GM18511 (cell line): ENCODE measurements around the gene FGF14.

Source experiments
- ATAC-seq: cut with Tn5 transposase; IDR thresholded peaks from one replicate; pipeline ENCODE4 v1.9.1; 2021; ENCODE audit warnings: mild to moderate bottlenecking, moderate library complexity; ENCODE audit not compliant: unreplicated experiment

FGF14 gene

DNA sequence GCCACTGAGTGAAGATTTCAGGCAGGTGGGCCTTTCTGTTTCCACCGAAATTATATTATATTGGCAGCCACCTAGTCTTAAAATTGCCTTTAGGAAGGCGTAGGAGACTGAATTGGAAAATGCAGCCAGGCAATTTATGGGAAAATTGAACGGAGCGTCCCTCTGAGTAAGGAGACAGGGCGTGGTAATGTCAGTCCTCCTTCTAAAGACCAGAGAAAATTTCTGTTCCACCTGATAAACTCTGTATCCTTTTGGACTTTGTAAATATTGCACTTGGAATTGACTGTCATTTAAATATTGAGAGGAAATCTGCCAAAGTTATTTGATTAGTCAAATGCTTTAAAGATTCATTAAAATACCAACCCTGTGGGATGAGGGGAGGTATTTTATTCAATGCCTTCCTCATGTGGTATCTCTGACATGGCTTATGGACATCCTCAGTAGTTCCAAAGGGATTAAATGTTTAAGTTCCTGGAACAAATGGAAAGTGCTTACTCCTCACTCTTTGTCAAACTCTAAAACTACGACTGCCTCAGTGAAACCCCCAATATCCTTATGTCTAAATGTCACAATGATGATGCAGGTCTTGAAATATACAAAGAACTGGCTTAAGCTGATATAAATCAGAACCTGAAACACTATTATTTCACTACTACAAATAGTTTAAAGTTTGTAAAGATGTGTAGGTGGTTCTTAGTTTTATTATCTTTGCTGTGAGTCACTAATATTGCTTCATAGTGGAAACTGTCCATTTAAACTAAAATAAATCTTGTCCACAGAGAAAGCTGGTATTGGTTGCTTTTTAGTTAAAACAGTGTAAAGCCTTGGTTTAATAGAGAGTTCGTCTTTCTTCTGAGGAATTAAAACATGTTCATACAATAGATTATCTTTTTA is 203.2 kb downstream of the FGF14 start:
- no peak for ATAC-seq

DNA sequence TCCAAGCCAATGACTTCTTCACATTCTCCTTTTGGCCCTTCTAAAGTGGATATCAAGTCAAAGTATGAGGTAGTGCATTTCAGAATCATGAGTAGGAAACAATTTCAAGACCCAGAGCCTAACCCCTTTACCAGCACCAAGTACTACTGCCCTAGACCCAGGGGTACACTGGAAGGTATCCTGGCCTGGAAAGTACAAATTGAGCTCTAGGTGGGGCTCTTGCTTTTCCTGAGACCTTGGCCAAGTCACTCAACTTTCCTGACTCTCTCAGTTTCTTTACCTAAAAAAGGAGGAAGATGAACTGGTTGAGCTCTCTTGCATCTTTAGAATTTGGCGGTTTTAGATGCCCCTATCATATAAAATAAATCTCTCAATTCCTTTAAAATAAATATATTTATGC is 204.7 kb downstream of the FGF14 start:
- no peak for ATAC-seq

DNA sequence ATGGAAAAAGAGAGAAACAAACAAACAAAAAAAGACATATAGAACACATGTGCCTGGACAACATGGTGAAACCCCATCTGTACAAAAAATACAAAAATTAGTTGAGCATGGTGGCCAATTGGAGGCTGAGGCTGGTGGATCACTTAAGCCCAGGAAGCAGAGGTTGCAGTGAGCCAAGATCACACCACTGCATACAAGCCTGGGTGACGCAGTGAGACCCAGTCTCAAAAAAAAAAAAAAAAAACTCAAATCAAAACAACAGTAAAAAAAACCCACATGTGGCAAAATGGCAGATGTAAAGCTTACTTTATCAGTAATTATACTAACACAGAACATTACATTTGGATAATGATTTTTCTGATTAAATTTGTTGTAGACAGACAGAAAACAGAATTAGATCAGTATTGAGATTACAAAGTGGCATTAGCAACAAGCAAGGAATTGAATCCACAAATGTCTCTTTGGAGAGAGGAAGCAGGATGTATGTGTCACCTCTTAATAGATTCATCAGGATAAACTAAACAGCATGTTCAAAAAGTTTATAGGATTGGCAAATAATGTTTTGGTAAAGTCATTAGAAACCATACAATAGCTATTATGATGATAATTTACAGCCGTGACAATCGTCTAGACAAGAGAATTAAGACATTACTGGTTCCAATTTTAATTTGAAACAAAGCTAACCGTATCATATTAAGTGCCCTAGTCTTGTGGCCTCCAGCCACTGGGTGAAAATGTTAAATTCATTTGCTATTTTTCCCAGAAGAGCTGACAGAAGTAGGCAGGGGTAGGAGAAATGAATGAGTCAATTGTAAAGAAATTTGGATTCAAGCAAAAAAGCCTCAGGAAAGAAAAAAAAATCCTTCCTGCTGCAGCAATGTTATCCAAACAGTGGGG is 206.0 kb downstream of the FGF14 start:
- no peak for ATAC-seq

DNA sequence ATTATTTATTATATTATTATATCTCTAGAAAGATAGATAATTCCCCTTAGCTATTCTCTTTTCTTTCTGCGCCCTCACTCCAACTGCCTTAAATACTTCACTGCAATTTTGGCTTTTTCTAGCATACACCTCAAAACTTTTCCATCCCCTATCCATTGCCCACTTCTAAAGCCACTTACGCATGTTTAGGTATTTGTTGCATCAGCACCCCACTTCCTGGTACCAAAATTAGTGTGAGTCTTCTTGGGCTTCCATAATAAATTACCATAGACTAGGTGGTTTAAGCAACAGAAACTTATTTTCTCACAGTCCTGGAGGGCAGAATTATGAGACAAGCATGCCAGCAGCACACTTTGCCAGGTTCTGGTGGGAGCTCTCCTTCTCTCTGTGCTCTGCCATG is 209.0 kb downstream of the FGF14 start:
- ATAC-seq: no peak

DNA sequence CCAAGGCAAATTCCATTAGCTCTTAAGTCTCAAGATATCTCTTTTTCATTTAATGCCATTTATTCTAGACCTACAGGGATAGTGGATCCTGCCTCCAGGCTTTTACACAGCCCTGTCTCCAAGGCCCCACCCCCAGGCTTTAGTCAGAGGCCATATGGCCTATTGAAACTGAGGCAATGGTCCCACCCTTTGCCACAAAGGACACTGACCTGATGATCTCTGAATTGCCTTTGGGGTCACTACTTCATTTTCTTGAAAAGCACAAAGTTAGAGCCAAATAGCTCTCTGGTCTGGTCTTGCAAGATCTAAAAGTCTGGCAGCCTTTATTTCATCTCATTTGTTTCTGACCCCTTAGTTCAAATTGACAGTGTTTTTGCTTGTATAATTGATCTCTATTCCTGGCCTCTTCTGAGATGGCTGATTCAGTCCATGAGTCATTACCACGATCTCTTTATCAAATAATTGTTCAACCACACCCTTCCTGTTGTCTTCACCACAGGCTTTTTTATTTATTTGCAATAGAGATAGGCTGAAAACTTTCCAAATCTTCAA is 209.8 kb downstream of the FGF14 start:
- no peak for ATAC-seq

DNA sequence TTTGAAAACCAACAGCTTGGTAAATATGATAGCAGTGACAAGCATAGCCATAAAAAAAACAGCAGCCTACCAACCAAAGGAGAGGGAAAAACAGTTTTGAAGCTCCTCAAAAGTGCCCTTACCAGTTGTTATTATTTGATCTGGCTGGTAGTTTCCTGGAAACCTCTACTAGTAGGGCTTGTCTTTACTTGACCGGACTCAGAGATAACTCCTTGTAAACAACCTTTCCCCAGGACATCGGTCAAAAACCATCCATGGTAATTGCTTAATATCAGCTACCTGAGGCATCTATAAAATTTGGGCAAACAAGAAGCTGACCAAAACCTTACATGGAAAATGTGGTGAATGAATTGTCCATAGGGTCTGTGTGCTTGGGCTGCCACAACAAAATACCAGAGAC is 210.9 kb downstream of the FGF14 start:
- no peak for ATAC-seq

DNA sequence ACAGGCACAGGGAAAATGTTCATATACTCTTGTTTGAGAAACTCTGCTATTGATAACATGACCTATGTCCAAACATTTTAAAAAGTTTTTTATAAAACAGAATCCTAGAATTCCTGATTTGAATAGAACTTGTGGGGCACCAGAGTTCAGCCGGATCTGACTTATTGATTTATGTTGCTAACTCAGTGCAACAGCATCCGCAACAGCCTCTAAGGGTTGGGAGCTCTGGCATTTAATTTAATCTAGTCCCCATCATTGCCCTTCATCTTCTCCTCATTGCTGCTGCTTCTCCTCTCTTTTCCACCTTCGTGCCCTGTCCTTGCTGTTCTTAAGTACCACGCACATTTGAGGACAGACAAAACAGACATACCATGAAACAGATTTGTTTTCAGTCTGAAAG is 214.5 kb downstream of the FGF14 start:
- no peak for ATAC-seq

DNA sequence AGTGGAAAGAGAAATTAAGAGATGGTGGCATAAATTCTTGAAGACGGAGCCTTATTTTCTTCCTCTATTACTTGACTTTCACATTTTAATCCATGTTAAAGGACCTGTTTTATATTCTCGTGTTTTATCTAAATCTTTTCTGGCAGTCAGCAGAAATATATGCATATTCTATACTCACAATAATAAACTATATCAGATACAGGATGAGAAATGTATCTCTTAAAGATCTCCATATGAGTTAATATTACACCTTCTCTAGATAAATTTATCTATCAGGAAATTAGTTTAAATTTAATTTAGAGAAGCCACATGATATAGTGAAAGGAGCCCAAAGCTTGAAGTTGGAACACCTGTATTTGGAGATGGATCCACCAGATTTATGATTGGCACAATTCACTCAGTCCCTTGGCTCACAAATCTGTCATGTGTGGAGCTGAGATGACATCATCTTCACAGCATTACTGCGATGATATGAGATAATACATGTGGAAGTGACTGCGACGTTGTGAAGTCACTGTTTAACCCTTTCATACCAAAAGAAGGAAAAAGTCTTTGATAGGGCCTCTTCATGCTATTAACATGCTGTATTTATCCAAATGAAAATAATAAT is 216.4 kb downstream of the FGF14 start:
- no peak for ATAC-seq

DNA sequence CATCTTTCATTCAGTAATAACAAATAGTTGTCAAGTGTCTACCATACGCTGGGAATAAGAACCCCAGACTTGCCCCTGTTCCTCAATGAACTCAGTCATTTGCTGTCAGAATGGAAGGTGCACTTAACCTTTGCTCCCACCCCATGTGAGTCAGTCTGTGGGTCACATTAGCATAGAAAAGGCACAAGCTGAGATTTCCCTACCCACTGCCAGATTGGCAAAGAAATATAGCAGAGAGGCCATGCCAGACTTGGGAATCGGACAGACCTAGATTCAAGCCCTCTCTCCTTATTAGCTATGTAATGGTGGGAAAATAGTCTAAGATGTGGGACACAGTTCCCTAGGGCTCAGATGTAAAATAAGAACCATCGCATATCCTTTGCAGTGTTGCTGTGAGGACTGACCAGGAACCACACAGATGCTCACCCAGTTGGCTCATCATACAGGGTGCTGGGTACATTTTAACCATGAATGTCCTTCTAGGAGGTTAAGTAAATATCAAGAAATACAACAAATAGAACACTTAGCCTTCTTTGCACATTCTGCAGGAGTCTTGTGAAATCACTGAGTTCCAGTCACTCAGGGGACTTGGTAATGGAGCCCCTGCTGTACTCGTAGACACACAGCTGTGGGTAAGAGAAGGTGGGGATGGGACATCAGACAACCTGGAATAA is 218.2 kb downstream of the FGF14 start:
- ATAC-seq: no peak

DNA sequence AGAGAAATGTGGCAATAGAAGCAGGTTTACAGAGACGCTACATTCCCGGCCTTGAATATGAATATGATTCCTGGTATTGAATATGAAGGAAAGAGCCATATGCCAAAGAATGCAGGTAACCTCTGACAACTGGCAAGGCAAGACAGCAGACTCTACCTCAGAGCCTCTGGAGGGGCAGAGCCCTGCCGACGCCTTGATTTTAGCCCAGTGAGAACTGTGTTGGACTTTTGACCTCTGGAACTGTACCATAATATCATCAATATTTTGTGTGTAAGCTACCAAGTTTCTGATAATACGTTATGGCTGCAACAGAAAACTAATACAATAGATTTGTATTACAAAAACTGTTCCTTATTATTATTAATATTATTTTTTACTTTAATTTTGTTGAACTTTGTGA is 219.7 kb downstream of the FGF14 start:
- ATAC-seq: no peak

DNA sequence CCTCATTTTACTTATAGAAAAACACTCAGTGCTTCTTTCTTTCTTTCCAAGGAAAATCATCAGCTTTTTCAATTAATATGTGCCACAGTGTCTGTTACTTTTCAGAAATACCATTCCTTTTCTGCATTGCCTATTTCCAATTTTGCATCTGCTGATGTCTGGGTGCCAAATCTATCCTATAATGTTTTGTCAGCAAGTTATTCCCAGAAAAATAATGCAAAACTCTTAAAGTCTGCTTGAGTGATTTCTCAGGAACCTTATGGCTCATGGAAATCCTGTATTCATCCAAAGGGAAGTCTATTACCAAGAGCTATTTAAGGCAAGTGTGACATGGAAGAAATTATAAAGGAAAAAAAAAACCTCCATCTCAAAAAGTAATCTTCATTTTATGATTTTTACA is 224.4 kb downstream of the FGF14 start:
- ATAC-seq: no peak

DNA sequence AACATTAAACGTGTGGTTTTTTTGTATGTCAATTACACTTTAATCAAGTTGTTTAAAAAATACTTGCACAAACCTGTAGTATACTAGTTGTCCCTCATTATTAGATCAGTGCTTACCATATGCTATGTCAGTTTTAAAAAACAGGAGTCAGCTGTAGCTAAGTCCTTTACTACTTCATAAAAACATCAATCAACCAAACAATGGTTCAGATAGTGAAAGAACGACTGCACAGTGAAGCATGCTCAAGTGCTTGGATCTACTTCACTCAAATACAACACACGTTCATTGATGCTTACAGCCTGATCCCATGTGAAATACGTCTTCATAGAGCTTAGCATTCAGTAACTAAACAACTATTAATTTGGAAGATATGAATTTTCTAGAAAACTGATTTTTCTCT is 225.0 kb downstream of the FGF14 start:
- ATAC-seq: no peak

DNA sequence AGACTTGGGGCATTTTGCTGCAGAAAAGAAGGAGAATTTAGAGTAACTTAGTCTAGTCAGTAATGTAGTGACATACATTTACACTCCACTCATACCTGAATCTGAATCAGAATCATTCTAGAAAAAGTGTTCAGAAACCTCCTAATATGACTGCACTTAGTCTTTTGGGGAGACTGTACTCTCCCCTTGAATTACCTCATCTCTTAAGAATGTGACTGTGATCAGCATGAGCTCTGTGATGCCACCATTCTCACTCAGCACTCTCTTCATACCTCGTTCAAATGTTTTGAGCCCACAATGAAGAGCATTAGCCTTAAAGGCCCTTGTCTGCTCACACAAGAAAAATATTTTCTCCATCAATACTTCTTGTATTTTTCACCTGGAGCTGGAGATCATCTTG is 229.4 kb downstream of the FGF14 start:
- ATAC-seq: no peak

DNA sequence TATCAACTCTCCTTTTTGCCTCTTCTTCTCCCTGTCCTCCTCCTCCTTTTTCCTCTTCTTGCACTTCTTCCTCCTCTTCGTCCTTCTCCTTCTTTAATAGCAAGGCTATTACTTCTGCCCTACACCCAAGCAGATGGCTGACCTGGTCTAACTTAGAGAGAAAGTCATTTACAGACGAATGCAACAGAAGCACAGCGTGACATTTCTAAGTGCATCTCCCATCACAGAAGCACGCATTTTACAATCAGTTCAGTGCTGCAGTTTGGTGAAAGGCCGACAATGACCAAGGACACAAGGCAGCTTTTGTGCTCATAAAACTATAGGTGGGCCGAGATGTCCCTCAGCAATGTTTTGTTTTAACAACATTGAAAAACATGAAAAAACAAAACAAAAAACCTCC is 231.5 kb downstream of the FGF14 start:
- ATAC-seq: no peak

DNA sequence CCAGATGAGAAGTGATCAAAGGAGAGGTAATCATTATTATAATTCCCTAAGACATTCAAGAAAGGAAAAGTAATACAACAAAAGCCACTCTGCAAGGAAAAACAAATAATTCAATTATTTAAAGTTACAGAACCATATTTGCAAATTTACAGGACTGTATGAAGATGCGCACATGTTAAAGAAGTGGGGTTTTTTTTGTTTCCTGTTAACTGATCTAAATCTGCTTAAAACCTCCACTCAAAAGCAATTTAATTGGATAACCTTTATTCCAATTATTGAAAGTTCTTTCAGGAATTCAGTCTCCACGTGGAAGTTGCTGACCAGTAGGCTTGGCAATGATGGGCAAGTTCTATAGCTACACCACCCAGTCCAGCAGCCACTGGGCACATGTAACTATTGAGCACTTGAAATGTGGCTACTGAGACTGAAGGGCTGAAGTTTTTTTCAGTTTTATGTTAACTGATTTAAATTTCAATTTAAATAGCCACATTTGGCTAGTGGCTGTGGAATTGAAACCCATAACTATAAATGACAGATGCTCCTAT is 232.3 kb downstream of the FGF14 start:
- ATAC-seq: no peak

DNA sequence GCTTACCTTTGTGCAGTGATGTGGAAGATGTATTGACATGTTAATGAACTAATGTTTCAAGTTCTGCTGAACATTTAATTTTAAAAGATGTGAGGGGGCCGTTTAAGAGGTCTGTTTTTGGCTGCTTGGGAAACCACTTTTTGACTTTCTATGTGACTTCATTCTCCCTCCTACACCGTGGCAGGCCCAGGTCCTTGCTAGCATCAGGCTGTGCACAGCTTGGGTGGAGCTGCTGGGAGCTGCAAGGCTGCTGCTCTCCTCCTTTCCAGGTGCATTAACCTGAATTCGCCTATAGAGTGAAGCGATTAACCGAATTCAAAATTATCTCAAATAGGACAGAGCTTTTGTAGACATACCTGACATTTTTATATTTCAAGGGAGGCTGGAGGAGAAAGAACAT is 249.1 kb downstream of the FGF14 start:
- ATAC-seq: no peak

DNA sequence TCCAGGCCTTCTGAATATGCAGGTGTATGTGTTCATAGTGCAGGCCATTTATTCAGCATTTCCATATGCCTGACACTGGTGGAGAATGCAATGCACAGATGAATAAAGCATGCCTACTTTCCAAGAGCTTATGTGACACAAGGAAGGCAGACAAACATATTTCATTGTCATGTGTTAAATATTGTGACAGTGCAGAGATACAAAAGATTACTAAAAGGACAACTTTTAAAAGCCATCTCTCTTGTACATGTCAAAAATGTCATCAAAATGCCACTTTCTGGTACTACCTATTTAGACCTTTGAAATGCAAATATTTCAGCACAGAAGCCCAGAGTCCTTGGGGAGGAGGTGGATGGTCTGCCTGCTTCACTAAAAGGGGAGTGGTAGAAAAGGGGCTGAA is 254.5 kb downstream of the FGF14 start:
- ATAC-seq: no peak

DNA sequence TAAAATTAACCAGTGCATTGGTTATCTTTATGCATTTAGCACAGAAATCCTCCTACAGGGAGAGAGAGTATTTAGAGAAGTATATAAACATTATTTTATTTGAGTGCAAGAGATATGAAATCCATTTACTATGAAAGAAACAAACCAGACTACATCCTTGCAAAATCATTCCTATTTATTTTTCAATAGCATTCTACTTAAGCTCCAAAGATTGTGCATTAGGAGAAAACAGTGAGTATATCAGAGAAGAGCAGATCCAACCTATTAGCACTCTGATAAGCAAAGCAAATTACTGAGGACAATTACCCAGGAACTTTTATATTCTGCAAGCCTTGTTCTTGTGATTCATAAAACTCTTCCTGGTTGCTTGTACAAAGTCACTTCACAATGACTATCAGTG is 256.1 kb downstream of the FGF14 start:
- ATAC-seq: no peak

DNA sequence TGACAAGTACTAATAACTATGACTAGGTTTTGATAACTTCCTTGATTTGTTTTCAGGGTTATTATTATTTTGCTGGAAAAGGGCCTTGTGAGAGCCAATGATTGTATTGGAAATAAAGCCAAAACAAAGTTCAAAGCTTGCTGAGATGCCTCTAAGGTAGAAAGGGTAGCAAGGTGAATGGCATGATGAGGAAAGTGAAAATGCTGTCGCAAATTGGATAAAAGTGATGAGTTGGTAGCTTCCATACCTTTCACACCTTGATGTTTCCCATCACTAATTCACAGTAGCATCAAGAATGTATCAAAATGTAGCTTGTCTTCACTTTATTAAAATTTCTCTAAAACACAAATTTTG is 259.4 kb downstream of the FGF14 start:
- ATAC-seq: no peak

DNA sequence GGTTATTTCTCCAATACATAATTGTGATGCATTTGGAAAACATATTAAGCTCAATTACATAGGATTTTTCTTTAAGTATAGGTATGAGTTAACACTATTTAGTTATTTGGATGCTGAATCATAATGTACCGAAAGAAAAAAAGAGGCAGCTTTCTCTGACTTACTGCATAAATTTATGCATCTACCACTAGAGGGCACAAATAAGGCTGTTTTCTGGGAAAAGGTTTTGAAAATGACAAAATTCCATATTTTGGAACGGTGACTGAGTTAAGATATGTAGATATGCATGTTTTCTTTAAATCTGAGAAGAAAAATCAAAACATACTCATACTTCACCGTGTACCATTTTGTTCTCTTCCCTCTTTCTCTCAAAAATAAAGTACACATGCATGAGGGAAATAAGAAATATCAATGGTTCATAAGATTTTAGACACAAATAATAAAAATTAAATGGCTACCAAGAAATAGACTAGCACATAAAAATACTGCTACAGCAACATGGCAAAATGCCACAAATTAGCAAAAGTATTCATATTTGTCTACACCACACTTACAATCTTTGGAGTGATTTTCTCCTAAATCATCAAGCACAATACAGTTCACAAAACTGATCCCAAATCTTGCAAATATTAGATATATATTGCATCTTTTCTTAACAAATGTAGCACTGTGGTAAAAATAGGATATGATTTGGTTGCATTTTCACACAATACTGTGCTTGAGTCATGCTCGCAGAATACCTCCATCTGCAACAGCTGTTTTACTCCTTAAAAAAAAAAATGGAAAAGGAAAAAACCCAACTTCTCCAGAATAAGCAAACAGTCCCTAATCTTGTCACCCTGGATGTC is 260.0 kb downstream of the FGF14 start:
- ATAC-seq: no peak
